Psoas muscle (tissue), 8 donors: ENCODE results near the gene STARD13. TPM values are rescaled to one million over a fixed set of nuclear protein-coding genes. Genes with fewer than 3 reads are reported as not detected.
A peak's percentile ranks its signal among the peaks of the same experiment; 100 is the strongest.

Experiments
- ATAC-seq, 4 donors: fragments of 200-7000 bp; cut with Tn5 transposase; one replicate each; pipeline ENCODE4 v1.9.1; 2020; ENCODE audit warnings: moderate library complexity in 3 of 4, mild to moderate bottlenecking in 2 of 4
- DNase-seq, 2 donors: peaks; one replicate each; pipeline ENCODE4 v3.0.0-alpha.2; 2020
- H3K27ac ChIP-seq: fragments of 200-600 bp; one replicate; pipeline ENCODE4 v1.8.0; 2022
- H3K27me3 ChIP-seq, 3 donors: fragments of 200-600 bp in 1 of 3; one replicate each; pipeline versions ENCODE4 v1.6.1 to v1.8.0; 2013 to 2022; ENCODE audit warnings: low read length in 2 of 3, mild to moderate bottlenecking in 2 of 3, moderate library complexity in 1 of 3; ENCODE audit not compliant: insufficient read depth in 3 of 3
- H3K36me3 ChIP-seq, 2 donors: fragments of 200-600 bp in 1 of 2; one replicate each; pipeline versions ENCODE4 v1.6.1 to v1.8.0; 2013 to 2022; ENCODE audit warnings: low read depth in 1 of 2, mild to moderate bottlenecking in 1 of 2, moderate library complexity in 1 of 2; ENCODE audit not compliant: insufficient read depth in 1 of 2
- H3K4me1 ChIP-seq: fragments of 200-600 bp; one replicate; pipeline ENCODE4 v1.8.0; 2022
- H3K4me3 ChIP-seq: fragments of 200-600 bp; one replicate; pipeline ENCODE4 v1.8.0; 2022; ENCODE audit warnings: mild to moderate bottlenecking
- H3K9me3 ChIP-seq: fragments of 200-600 bp; one replicate; pipeline ENCODE4 v1.8.0; 2022
- WGBS, 3 donors: extraction: QIAGEN DNeasy Blood & Tissue Kit; methylation state at CpG; one replicate each; pipeline versions ENCODE4 v1.1.6 to v1.1.7; 2013; 5-methylcytosine and 5-hydroxymethylcytosine counted together
- intact Hi-C, 2 donors: fragments of 100-400 bp; cut with DNase I; formaldehyde crosslinking; loops; one replicate each; pipeline versions ENCODE4 v1.11.0 to v1.14.2; 2022
- polyA plus RNA-seq, 3 donors: library from polyadenylated mRNA; stranded (reverse); fragments of 200-250 nt; gene quantifications; one replicate each; pipeline ENCODE4 v1.2.3, GENCODE V29; 2013
- total RNA-seq, 4 donors: library from RNA; stranded (reverse); fragmentation: NEBNext Ultra II Directional in 2 of 4; extraction: Animal tissue kit (Norgen Biotek cat#: 25700) in 2 of 4; gene quantifications; one replicate each; pipeline versions ENCODE4 v1.2.1 to v1.2.4, GENCODE V29; 2021 to 2023
- TF ChIP-seq, protein P1 (sequence below): fragments of 200-600 bp; IDR thresholded peaks from one replicate; pipeline ENCODE4 v1.8.0; 2022; ENCODE audit warnings: antibody characterized with exemption
- donor health status: healthy with polysubstance abuse.
- donor health status: DM: no; HTN: no; CAD: no; lungs with moderate emphysema.
- donor health status: Bipolar disorder and iron deficiency.
- donor health status: healthy.
- donor health status: DM: yes; HTN: yes; CAD: no.
- donor health status: DM: no; HTN: no; CAD: no.
- donor health status: DM: no; HTN: no; CAD: no.
- donor health status: DM: yes; HTN: yes; CAD: no.

The STARD13 gene
- total and polyA plus RNA-seq, 7 donors: 2.3 to 9.2 (median 5.6) TPM

DNA sequence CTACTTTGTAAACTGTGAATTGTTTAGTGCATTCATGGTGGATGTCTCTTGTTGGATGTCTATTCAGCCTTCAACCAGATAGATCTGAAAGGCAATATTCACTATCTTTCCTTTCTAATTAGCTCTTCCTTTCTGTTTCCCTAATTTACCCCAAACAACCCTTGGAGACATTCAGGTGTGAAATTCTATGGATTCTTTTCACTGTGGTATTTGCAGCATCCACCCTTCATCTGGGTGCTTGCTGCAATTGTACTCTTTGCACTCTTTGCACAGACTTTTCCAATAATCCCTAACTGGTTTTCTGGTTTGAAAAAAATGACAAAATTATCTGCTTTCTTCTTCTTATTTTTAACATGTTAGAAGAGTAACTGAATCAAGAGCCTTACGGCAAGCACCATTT is 212.8 kb downstream of the STARD13 start:
- H3K4me1 ChIP-seq: no peaks in the 10 kb centered on the region
- no peak overlapping the region for H3K4me3 ChIP-seq
- H3K27me3 ChIP-seq: no peaks in the 10 kb centered on the region
- H3K36me3 ChIP-seq: no peaks in the 10 kb centered on the region
- 96 to 100% (median 96%) methylated on average over 1 of the region's 1 CpG for WGBS, 3 donors
- TF ChIP-seq, protein P1, sequence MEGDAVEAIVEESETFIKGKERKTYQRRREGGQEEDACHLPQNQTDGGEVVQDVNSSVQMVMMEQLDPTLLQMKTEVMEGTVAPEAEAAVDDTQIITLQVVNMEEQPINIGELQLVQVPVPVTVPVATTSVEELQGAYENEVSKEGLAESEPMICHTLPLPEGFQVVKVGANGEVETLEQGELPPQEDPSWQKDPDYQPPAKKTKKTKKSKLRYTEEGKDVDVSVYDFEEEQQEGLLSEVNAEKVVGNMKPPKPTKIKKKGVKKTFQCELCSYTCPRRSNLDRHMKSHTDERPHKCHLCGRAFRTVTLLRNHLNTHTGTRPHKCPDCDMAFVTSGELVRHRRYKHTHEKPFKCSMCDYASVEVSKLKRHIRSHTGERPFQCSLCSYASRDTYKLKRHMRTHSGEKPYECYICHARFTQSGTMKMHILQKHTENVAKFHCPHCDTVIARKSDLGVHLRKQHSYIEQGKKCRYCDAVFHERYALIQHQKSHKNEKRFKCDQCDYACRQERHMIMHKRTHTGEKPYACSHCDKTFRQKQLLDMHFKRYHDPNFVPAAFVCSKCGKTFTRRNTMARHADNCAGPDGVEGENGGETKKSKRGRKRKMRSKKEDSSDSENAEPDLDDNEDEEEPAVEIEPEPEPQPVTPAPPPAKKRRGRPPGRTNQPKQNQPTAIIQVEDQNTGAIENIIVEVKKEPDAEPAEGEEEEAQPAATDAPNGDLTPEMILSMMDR: no peak
- H3K27ac ChIP-seq: no peak overlapping the region
- H3K9me3 ChIP-seq: no peaks in the 10 kb centered on the region
- ATAC-seq (no peak), DNase-seq (no peak)
- intact Hi-C loops: no loop called here

DNA sequence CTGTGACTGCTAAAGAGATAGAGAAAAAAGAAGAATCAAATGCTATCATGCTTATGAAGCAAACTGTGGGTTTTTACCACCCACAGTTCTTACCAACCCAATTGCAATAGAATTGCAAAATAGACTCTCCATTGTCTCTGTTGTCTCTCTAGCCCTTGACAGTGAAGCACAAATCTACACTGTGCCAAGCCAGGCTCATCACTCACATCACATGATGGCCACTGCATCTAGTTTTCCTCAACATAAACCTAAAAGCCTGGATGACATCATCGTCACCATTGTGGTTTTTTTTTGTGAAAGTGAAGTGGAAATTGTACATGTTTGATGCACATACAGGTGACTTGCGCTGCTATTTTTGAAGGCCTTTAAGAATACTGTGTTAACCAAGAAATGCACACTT is 213.3 kb downstream of the STARD13 start:
- intact Hi-C loops: no loop called here
- no peaks in the 10 kb centered on the region for H3K27me3 ChIP-seq
- no peak overlapping the region for H3K4me3 ChIP-seq
- ATAC-seq (no peak), DNase-seq (no peak)
- TF ChIP-seq, protein P1: no peak
- H3K9me3 ChIP-seq: no peaks in the 10 kb centered on the region
- 97 to 99% (median 98%) methylated on average over 2 of the region's 2 CpGs for WGBS, 3 donors
- no peak overlapping the region for H3K27ac ChIP-seq
- no peaks in the 10 kb centered on the region for H3K36me3 ChIP-seq
- no peaks in the 10 kb centered on the region for H3K4me1 ChIP-seq

DNA sequence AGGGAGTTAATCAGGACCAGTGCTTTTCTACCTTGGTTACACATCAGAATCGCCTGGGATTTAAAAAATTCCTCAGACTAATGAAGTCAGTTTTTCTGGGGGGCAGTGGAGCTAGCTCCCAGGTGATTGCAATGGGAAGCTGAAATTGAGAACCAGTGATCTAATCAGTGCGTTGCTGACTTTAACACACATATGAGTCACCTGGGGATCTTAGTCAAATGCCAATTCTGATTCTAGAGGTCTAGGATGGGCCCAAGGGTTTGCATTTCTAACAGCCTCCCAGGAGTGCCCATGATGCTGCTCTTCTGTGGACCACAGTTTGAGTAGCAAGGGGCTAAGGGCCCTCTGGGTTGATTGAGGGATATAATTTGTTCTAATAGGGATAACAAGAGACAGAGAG is 214.8 kb downstream of the STARD13 start:
- no peak for DNase-seq

DNA sequence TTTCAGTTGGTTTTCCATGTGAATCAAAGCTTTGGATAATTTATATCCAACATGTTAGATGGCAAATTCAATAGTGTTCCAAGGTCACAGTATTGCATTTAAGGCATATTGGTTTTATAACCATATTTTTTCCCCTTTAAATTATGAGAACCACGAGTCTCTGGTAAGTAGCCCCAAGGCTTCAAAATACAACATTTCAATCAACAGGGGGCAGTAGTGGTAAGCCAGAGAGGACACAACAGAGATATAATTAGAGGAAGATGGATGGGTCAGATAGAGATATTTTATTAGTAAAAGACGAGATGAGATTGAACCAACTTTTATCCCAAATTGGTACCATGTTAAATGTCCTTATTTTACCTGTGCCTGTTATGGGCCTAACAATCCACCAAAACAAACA is 216.2 kb downstream of the STARD13 start:
- WGBS, 3 donors: 64 to 82% (median 67%) methylated on average over 2 of the region's 2 CpGs
- Histone ChIP-seq H3K36me3 (no peaks in the 10 kb centered on the region), H3K4me3 (no peak overlapping the region), H3K27ac (no peak overlapping the region), H3K27me3 (no peaks in the 10 kb centered on the region), H3K4me1 (no peaks in the 10 kb centered on the region), H3K9me3 (no peaks in the 10 kb centered on the region)
- DNase-seq (no peak), ATAC-seq (no peak)
- TF ChIP-seq, protein P1: peak; percentile 13
- intact Hi-C loops: no loop called here

More for the DNA sequence above, 214.8 kb downstream of the STARD13 start:
- no peak overlapping the region for H3K27ac ChIP-seq
- no peaks in the 10 kb centered on the region for H3K9me3 ChIP-seq
- intact Hi-C loops: no loop called here
- H3K4me3 ChIP-seq: no peak overlapping the region
- no peaks in the 10 kb centered on the region for H3K36me3 ChIP-seq
- no peaks in the 10 kb centered on the region for H3K4me1 ChIP-seq
- no peaks in the 10 kb centered on the region for H3K27me3 ChIP-seq
- TF ChIP-seq, protein P1: no peak
- ATAC-seq: no peak
- WGBS, 3 donors: 72 to 82% (median 82%) methylated on average over 2 of the region's 2 CpGs

DNA sequence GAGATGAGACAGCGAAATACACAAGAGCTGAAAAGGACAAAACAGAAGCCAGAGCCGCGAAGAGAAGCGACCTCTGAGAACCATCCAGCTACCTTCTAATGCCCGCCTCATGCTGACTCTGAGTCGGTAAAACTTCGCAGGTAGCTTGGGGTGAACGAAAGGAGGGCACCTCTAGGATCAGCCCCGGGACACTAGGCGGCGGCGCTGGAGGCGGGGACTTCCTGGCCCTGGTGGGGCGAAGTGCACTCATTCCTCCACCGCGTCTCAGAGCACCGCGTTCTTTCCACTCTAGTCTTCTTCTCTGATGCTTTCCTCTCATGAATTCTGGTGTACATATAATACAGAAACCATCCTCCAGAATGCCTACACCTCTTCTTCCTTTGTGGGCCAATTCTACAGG is 219.2 kb downstream of the STARD13 start:
- no peaks in the 10 kb centered on the region for H3K36me3 ChIP-seq
- DNase-seq (no peak), ATAC-seq (no peak)
- no peaks in the 10 kb centered on the region for H3K9me3 ChIP-seq
- no peaks in the 10 kb centered on the region for H3K27me3 ChIP-seq
- TF ChIP-seq, protein P1: no peak
- no peaks in the 10 kb centered on the region for H3K4me1 ChIP-seq
- WGBS, 3 donors: 94 to 96% (median 95%) methylated on average over 15 to 18 of the region's 18 CpGs
- intact Hi-C loops: no loop called here
- no peak overlapping the region for H3K4me3 ChIP-seq
- no peak overlapping the region for H3K27ac ChIP-seq
